ENCODE results near the gene ASB13. TPM values are rescaled to one million over a fixed set of nuclear protein-coding genes. Genes with fewer than 3 reads are reported as not detected.

The ASB13 gene
- total RNA-seq, 1 experiment from 2014 or later: 25.9 TPM

- no TSS peak for BruUV-seq (replicated peaks)
- intact Hi-C loops (cut with micrococcal nuclease): no loop called here
- Histone ChIP-seq H3K36me3 (ENCODE audit: control insufficient read depth in 1 of 2, insufficient read depth in 2 of 2, low read length in 2 of 2) (no peaks in the 10 kb centered on the region), H3K27ac (ENCODE audit: low read depth, low read length) (no peak overlapping the region), H3K9ac (ENCODE audit: low read length) (no peak overlapping the region), H4K20me1 (ENCODE audit: insufficient read depth) (no peaks in the 10 kb centered on the region), H3K4me2 (ENCODE audit: low read length) (no peak overlapping the region), H2AFZ (ENCODE audit: low read depth, low read length, poor library complexity, severe bottlenecking) (no peak overlapping the region), H3K4me1 (ENCODE audit: control insufficient read depth in 1 of 2, insufficient read depth in 2 of 2, low read length in 2 of 2) (peaks cover 13 to 22% of the 10 kb centered on the region in 2 experiments), H3K4me3 (replicated peaks in 1 of 2; ENCODE audit: low read depth in 1 of 2, low read length in 2 of 2) (no peak overlapping the region), H3K27me3 (ENCODE audit: insufficient read depth, low read length) (no peaks in the 10 kb centered on the region), H3K9me2 (ENCODE audit: insufficient read depth) (no peaks in the 10 kb centered on the region), H3K9me3 (ENCODE audit: control insufficient read depth in 1 of 2, insufficient read depth in 1 of 2, low read depth in 1 of 2, low read length in 2 of 2) (no peaks in the 10 kb centered on the region), H3K79me2 (ENCODE audit: insufficient read depth, low read length) (no peaks in the 10 kb centered on the region)
- TF ChIP-seq, protein P1, sequence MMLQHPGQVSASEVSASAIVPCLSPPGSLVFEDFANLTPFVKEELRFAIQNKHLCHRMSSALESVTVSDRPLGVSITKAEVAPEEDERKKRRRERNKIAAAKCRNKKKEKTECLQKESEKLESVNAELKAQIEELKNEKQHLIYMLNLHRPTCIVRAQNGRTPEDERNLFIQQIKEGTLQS (IDR thresholded peaks at IDR 0.05): no peak
- TF ChIP-seq EGR1 (IDR thresholded peaks at IDR 0.05; ENCODE audit: low read depth) (no peak), REST (IDR thresholded peaks at IDR 0.05; ENCODE audit: low read depth) (no peak), SIN3A (IDR thresholded peaks at IDR 0.05; ENCODE audit: low read depth) (no peak), ZFX (IDR thresholded peaks at IDR 0.05) (no peak), ELF1 (IDR thresholded peaks at IDR 0.05; ENCODE audit: borderline replicate concordance, low read depth) (no peak), POLR2AphosphoS5 (IDR thresholded peaks at IDR 0.05; ENCODE audit: low read depth, low read length) (no peak), CBX3 (IDR thresholded peaks at IDR 0.05; ENCODE audit: low read depth) (no peak), POLR2A (IDR thresholded peaks at IDR 0.05; ENCODE audit: borderline replicate concordance, extremely low read depth, insufficient read depth, insufficient read length) (no peak), RAD21 (IDR thresholded peaks at IDR 0.05; ENCODE audit: low read depth) (no peak)
- TF ChIP-seq, protein P2, sequence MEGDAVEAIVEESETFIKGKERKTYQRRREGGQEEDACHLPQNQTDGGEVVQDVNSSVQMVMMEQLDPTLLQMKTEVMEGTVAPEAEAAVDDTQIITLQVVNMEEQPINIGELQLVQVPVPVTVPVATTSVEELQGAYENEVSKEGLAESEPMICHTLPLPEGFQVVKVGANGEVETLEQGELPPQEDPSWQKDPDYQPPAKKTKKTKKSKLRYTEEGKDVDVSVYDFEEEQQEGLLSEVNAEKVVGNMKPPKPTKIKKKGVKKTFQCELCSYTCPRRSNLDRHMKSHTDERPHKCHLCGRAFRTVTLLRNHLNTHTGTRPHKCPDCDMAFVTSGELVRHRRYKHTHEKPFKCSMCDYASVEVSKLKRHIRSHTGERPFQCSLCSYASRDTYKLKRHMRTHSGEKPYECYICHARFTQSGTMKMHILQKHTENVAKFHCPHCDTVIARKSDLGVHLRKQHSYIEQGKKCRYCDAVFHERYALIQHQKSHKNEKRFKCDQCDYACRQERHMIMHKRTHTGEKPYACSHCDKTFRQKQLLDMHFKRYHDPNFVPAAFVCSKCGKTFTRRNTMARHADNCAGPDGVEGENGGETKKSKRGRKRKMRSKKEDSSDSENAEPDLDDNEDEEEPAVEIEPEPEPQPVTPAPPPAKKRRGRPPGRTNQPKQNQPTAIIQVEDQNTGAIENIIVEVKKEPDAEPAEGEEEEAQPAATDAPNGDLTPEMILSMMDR (IDR thresholded peaks at IDR 0.05 in 2 of 3, conservative IDR thresholded peaks at IDR 0.05 in 1 of 3; ENCODE audit: borderline replicate concordance in 1 of 3, insufficient read depth in 1 of 3, low read depth in 2 of 3, low read length in 2 of 3): no peak
- TF ChIP-seq, protein P3, sequence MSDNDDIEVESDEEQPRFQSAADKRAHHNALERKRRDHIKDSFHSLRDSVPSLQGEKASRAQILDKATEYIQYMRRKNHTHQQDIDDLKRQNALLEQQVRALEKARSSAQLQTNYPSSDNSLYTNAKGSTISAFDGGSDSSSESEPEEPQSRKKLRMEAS (IDR thresholded peaks at IDR 0.05): no peak
- no peak for ATAC-seq
- ChIA-PET CTCF (no interaction called here), RAD21 (ENCODE audit: low non-redundant PET in 1 of 2, low total read pairs in 2 of 2, uncharacterized antibody in 2 of 2, unreplicated experiment in 2 of 2) (no interaction called here), POLR2A (no interaction called here)
- DNase-seq (ENCODE audit: low read depth, low spot score): no peak
Observed at GRCh38 chr10:5606321-5606720, 60.1 kb downstream of the ASB13 start.

All from HCT116 (cell line).